ENCODE data around the gene ATXN10. TPM values are rescaled to one million over a fixed set of nuclear protein-coding genes. Genes with fewer than 3 reads are reported as not detected.

Gene ATXN10
- total RNA-seq, 1 donor from 2014 or later: 110 TPM

DNA sequence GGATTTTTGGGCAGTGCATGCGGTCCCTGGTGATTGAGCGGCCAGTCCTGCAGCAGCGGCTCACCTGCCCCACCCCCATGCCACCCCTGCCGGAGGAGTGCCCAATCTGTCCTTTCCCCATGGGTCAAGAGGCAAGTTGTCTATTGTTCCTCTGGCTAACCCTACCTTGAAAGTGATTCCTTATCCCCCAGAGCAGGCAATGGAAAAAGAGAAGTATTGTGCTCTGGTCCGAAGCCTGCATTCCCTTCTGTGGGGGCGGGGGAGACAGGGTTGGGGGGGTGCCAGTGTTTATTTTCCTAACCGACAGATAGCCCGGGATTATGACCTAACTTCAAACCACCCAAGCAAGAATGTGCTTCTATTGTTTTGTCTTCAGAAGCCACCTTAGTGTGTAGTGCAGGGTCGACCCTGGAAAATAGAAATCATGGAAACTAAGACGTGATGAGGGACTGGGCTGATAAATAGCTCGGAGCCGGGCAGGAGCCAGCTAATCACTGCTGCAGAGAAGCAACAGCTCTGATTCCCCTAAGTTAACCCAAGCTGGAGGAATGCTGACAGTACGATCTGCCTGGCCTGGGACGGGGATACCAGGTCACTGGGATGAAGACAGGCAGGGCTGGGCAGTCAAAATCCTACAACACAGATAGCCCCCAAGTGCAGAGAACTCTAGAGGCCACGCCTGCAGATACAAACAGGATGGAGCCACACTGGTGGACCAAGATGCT, 38.7 kb upstream of the ATXN10 start:
- Mint-ChIP-seq H3K27me3 (ENCODE audit: insufficient read depth) (peaks cover 33% of the 10 kb centered on the region), H3K27ac (no peak overlapping the region), H3K9me3 (no peaks in the 10 kb centered on the region), H3K4me3 (no peak overlapping the region), H3K4me1 (ENCODE audit: low read depth) (no peaks in the 10 kb centered on the region), H3K36me3 (ENCODE audit: low read depth) (no peaks in the 10 kb centered on the region)
- DNase-seq (ENCODE audit: low spot score): no peak
- intact Hi-C loops (cut with micrococcal nuclease): no loop called here

DNA sequence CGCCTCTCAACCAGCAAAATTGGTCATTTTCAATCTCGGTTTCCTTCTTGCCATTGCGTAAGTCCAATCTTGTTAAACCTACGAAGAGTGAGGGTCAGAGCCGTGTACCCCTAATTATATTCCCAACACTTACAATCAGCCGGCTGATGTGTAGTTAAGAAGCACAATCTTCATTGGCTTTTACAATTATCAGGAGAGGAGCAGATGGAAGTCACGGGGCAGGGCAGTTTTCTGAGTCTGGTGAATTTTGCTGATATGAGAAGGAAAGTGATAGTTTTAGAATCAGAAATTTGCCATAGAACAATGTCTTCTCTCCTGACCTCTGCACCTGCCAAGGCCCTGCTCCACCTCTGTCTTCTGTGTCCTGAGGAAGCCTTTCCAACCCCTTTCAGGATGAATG, 35.0 kb upstream of the ATXN10 start:
- Mint-ChIP-seq H3K4me1 (ENCODE audit: low read depth) (peaks cover 21% of the 10 kb centered on the region), H3K36me3 (ENCODE audit: low read depth) (no peaks in the 10 kb centered on the region), H3K27ac (no peak overlapping the region), H3K27me3 (ENCODE audit: insufficient read depth) (peaks cover 33% of the 10 kb centered on the region), H3K4me3 (no peak overlapping the region), H3K9me3 (no peaks in the 10 kb centered on the region)
- intact Hi-C loops (cut with micrococcal nuclease): no loop called here
- no peak for DNase-seq (ENCODE audit: low spot score)

DNA sequence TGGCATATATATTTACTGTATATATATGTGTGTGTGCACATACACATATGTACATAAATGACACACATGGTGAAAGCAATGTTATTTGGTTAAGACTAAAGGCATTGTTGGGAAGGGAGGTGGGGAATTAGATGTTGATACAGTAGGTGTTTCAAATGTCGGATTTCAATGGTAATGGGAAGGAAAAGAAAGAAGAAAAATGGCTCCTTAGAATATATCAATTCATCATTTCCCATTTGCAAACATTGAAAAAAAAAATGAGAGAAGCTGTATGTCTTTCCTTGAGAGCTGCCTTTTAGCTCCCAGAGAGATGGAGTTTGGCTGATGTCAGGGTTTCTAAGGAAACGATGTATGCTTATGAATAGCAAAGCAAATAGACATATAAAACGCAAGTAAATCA, 33.4 kb upstream of the ATXN10 start:
- no peak for DNase-seq (ENCODE audit: low spot score)
- no peak overlapping the region for H3K4me3 Mint-ChIP-seq
- peaks cover 31% of the 10 kb centered on the region for H3K4me1 Mint-ChIP-seq (ENCODE audit: low read depth)
- H3K9me3 Mint-ChIP-seq: no peaks in the 10 kb centered on the region
- peaks cover 37% of the 10 kb centered on the region for H3K27me3 Mint-ChIP-seq (ENCODE audit: insufficient read depth)
- no peak overlapping the region for H3K27ac Mint-ChIP-seq
- H3K36me3 Mint-ChIP-seq (ENCODE audit: low read depth): no peaks in the 10 kb centered on the region
- intact Hi-C loops (cut with micrococcal nuclease): no loop called here

DNA sequence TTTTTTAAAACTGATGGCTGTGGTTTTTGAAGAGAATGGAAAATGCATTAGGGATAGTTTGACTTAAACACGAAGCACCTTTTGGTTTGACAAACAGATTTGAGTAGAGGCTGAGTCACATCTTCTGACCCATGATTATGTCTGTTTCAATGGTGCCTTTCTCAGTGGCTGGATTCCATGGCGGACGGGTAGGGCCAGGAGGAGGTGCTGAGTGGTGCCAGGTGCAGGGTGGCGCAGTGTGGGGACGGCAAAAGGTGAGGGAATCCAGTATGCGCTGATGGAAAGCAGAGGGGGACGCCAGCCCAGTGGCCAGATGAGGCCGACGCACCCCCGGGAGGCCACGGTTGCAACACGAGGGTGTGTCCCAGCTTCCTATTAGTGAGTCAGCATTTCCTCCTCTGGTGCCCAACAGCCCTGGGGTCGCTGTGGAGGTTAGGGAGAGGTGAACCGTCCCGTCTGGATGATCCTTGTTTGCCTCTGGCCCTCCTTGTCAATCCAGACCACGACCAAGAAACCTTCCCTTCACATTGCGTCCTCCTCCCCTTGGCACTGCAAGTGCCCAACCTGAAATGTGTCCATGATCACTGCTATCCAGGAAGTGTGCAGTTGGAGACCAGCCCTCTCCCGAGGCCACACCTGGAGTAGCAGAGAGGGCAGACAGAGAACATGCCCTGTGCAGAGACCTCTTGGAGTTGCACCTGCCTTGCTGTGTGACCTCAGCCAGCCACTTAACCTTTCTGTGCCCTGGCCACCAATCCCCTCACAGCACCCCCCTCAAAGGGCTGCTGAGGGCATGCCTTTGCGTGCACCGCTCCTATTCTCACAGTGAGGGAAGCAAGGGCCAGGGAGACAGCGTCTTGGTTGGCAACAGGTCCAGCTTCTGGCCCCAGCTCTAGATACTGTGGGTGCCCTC, 32.5 kb upstream of the ATXN10 start:
- Mint-ChIP-seq H3K27me3 (ENCODE audit: insufficient read depth) (peaks cover 29% of the 10 kb centered on the region), H3K9me3 (no peaks in the 10 kb centered on the region), H3K36me3 (ENCODE audit: low read depth) (no peaks in the 10 kb centered on the region), H3K27ac (peak overlapping the region; percentile 86), H3K4me3 (no peak overlapping the region), H3K4me1 (ENCODE audit: low read depth) (peaks cover 31% of the 10 kb centered on the region)
- intact Hi-C loops (cut with micrococcal nuclease): no loop called here
- DNase-seq (ENCODE audit: low spot score): no peak

DNA sequence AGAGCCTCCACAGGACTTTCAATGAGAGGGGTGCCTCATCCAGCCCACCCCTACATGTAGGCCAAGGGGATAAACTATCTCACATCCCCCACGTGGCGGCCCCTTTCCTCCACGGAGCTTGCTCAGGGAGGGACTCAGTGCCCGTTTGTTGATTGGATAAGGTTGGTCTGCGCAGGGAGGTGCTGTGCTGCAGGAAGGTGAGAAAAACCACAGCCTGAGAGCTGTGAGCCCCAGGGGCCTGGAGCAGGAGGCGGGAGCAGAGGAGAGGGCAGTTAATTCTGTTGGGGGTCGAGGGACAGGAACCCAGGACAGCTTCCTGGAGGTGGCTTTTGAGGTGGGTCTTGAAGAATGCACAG, 31.9 kb upstream of the ATXN10 start:
- H3K27ac Mint-ChIP-seq: no peak overlapping the region

DNA sequence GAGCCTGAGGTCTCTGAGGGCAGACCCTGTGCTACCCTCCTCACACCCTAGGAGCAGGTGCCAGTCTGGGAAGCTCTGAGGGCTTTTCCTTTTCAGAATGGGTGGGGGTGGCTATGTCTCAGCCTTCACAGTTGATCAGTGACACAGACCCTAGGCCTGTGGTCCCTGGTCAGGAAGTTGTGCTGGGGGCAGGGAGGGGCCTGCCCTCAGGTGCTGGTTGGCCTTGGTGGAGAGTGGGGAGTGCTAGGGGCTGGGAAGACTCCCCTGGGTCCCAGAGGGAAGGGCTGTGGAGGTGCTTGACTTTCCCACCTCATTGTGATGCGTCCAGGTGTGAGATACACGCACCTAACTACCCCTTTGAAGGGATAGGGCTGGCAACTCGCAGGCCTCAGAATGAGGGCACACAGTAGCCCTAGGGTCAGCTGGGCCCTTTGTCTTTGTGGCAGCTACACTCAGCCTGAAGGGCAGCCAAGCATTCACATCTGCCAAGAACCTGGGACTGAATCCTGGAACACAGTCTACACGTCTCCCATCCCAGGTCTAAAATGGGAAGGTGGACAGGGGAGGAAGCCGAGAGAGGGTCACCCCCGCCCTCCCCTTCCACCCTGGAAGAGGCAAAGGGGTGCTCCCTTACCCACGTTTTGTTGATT, 31.2 kb upstream of the ATXN10 start:
- intact Hi-C loops (cut with micrococcal nuclease): no loop called here
- Mint-ChIP-seq H3K9me3 (no peaks in the 10 kb centered on the region), H3K27ac (no peak overlapping the region), H3K36me3 (ENCODE audit: low read depth) (no peaks in the 10 kb centered on the region), H3K4me3 (no peak overlapping the region), H3K4me1 (ENCODE audit: low read depth) (peaks cover 31% of the 10 kb centered on the region), H3K27me3 (ENCODE audit: insufficient read depth) (peaks cover 37% of the 10 kb centered on the region)
- no peak for DNase-seq (ENCODE audit: low spot score)

More for the DNA sequence above, 31.9 kb upstream of the ATXN10 start:
- H3K27me3 Mint-ChIP-seq (ENCODE audit: insufficient read depth): peaks cover 31% of the 10 kb centered on the region
- H3K4me3 Mint-ChIP-seq: no peak overlapping the region
- H3K9me3 Mint-ChIP-seq: no peaks in the 10 kb centered on the region
- H3K4me1 Mint-ChIP-seq (ENCODE audit: low read depth): peaks cover 31% of the 10 kb centered on the region
- no peaks in the 10 kb centered on the region for H3K36me3 Mint-ChIP-seq (ENCODE audit: low read depth)
- DNase-seq (ENCODE audit: low spot score): no peak
- intact Hi-C loops (cut with micrococcal nuclease): no loop called here

DNA sequence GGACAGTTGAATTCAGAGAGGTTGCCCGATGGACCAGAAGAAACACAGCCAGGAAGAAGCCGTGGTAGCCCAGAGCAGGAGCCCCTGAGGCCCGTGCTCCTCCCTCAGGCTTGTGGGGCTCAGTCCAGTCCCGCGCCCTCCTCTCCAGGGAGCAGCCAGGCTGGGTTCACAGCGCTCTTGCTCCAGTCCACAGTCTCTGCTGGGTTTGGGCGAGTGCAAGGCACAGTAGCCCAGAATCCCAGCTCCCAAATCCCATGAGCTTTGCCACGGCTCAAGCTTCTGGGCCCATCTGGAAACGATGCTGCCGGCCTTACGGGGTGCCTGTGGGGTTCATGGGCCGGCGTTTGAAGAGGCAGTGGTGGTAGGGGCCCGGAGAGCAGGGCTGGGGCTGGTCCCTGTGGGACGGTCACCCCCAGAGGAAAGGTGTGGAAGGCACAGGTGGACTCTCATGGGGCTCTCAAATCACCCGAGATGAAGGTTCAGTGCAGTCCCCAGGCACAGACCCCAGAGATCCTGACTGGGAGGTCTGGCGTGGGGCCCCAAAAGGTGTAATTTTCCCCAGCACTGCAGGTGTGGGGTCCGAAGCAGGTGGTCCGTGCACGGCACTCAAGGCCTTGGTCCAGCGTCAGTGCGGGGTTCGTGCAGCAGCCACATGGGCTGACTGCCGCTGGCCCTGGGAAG, 30.6 kb upstream of the ATXN10 start:
- H3K4me3 Mint-ChIP-seq: no peak overlapping the region

DNA sequence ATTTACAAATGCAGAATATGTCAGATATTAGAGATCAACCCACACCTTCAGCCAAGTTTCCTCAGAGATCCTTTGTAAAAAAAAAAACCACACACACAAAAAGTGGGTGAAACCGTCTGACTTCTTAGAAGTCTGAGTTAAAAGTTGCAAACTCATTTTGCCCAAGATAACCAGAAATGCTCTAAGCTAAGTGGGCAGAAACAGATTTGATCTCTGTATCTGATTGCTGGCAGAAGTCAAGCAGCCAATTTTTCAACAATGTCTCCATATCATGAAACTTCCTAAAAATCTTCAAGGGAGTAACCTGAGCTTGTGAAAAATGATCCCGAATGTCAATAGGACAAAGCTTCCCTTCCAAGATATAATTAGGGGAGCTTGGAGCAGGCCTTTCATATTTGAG, 28.6 kb upstream of the ATXN10 start:
- intact Hi-C loops (cut with micrococcal nuclease): no loop called here
- Mint-ChIP-seq H3K4me3 (no peak overlapping the region), H3K27ac (no peak overlapping the region), H3K36me3 (ENCODE audit: low read depth) (no peaks in the 10 kb centered on the region), H3K9me3 (no peaks in the 10 kb centered on the region), H3K4me1 (ENCODE audit: low read depth) (peaks cover 31% of the 10 kb centered on the region), H3K27me3 (ENCODE audit: insufficient read depth) (peaks cover 41% of the 10 kb centered on the region)
- no peak for DNase-seq (ENCODE audit: low spot score)

More for the DNA sequence above, 30.6 kb upstream of the ATXN10 start:
- Mint-ChIP-seq H3K27ac (no peak overlapping the region), H3K36me3 (ENCODE audit: low read depth) (no peaks in the 10 kb centered on the region), H3K27me3 (ENCODE audit: insufficient read depth) (peaks cover 42% of the 10 kb centered on the region), H3K4me1 (ENCODE audit: low read depth) (peaks cover 31% of the 10 kb centered on the region), H3K9me3 (no peaks in the 10 kb centered on the region)
- intact Hi-C loops (cut with micrococcal nuclease): no loop called here
- no peak for DNase-seq (ENCODE audit: low spot score)

DNA sequence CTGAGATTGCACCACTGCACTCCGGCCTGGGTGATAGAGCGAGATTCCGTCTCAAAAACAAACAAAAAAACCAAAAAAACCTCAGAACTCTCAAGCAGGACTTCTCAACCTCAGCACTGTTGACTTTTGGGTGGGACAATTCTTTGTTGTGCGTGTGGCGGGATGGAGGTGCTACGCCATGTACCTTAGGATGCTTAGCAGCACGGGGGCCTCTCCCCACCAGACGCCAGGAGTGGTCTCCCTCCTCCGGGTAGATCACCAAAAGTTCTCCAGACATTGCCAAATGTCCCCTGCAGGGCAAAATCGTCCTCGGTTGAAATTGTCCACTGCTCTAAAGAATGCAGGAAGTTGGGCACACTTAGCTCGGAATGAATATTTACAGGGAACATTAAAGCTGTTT, 26.9 kb upstream of the ATXN10 start:
- DNase-seq (ENCODE audit: low spot score): no peak
- H3K36me3 Mint-ChIP-seq (ENCODE audit: low read depth): no peaks in the 10 kb centered on the region
- H3K27me3 Mint-ChIP-seq (ENCODE audit: insufficient read depth): peaks cover 37% of the 10 kb centered on the region
- H3K4me3 Mint-ChIP-seq: no peak overlapping the region
- H3K4me1 Mint-ChIP-seq (ENCODE audit: low read depth): peaks cover 18% of the 10 kb centered on the region
- H3K27ac Mint-ChIP-seq: no peak overlapping the region
- intact Hi-C loops (cut with micrococcal nuclease): loop anchor here (1.0 to 2.0 kb wide), 2 partner anchors 66 to 220 kb away; no protein-coding TSS in a partner anchor
- no peaks in the 10 kb centered on the region for H3K9me3 Mint-ChIP-seq

DNA sequence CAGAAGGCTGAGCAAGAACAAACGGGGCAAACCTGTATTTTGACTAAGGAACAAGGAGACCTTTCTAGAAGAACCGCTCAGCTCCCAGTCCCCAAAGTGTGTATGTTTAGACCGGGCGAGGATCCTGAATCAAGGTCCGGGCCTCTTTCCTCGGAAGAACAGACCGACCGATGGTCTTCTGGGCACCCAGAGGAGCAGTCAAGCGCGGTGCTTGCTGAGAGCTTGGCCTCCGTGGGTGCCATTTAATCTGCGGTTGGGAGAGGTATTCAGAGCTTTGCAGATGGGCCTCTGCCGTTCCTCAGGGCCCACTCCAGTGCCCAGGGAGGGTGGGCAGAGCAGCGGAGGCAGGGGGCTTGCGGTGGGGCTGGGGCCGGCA, 26.5 kb upstream of the ATXN10 start:
- H3K4me3 Mint-ChIP-seq: no peak overlapping the region
- H3K4me1 Mint-ChIP-seq (ENCODE audit: low read depth): peaks cover 14% of the 10 kb centered on the region
- H3K27me3 Mint-ChIP-seq (ENCODE audit: insufficient read depth): peaks cover 37% of the 10 kb centered on the region
- H3K27ac Mint-ChIP-seq: no peak overlapping the region
- DNase-seq (ENCODE audit: low spot score): no peak
- no peaks in the 10 kb centered on the region for H3K36me3 Mint-ChIP-seq (ENCODE audit: low read depth)
- intact Hi-C loops (cut with micrococcal nuclease): loop anchor here (1.0 to 2.0 kb wide), 2 partner anchors 66 to 219 kb away; no protein-coding TSS in a partner anchor
- H3K9me3 Mint-ChIP-seq: no peaks in the 10 kb centered on the region

DNA sequence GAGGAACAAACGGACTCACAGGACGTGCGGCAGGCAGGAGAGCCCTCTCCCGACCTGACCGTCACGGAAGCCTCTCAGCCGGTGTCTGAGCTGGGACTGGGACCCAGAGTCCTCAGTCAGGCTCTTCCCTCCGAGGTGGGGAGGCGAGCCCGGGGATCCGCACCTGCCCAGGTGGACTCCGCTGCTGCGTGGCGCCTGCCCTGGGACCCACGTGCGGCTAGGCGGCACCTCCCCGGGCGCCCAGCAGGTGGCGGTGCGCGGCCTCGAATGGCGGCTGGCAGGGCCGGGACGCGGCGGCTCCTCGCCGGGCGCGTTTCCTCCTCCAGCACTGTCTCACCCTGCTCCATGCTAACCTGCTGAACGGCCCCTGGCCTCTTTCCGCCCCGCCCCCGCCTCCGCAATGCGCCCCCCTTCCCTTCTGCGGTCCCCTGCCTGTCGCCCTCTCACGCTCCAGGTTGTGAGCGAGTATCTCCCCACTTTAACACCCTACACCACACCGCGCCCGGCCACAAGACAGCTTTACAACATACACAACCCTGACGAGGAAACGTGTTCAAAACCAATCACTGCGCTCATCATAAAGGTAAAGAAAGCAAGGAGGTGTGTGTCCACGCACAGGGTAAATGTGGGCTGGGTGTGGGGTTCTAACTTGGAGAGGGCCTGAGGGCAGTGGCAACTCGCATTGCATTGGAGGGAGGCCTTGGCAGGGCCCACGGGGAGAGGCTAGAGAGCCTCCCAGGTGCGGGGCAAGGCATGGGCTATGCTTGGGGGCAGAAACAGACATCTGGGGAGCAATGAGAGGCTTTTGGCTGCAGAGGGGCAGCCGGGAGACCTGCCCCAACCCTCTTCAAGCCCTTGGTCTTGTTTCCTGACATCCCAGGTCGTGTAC, 25.9 kb upstream of the ATXN10 start:
- peak overlapping the region; percentile 35 for H3K27ac Mint-ChIP-seq
- H3K36me3 Mint-ChIP-seq (ENCODE audit: low read depth): no peaks in the 10 kb centered on the region
- no peaks in the 10 kb centered on the region for H3K9me3 Mint-ChIP-seq
- intact Hi-C loops (cut with micrococcal nuclease): loop anchor here (1.0 to 2.0 kb wide), 2 partner anchors 67 to 219 kb away; no protein-coding TSS in a partner anchor
- H3K27me3 Mint-ChIP-seq (ENCODE audit: insufficient read depth): peaks cover 37% of the 10 kb centered on the region
- peak; percentile 70 for DNase-seq (ENCODE audit: low spot score)
- peaks cover 10% of the 10 kb centered on the region for H3K4me1 Mint-ChIP-seq (ENCODE audit: low read depth)
- H3K4me3 Mint-ChIP-seq: no peak overlapping the region
